Measurements from ENCODE around the gene PPP1R13L. TPM values are rescaled to one million over a fixed set of nuclear protein-coding genes. Genes with fewer than 3 reads are reported as not detected.

The PPP1R13L gene
- total RNA-seq, 4 donors from 2014 or later, result 4.0 to 10.7 (median 4.2) TPM

DNA sequence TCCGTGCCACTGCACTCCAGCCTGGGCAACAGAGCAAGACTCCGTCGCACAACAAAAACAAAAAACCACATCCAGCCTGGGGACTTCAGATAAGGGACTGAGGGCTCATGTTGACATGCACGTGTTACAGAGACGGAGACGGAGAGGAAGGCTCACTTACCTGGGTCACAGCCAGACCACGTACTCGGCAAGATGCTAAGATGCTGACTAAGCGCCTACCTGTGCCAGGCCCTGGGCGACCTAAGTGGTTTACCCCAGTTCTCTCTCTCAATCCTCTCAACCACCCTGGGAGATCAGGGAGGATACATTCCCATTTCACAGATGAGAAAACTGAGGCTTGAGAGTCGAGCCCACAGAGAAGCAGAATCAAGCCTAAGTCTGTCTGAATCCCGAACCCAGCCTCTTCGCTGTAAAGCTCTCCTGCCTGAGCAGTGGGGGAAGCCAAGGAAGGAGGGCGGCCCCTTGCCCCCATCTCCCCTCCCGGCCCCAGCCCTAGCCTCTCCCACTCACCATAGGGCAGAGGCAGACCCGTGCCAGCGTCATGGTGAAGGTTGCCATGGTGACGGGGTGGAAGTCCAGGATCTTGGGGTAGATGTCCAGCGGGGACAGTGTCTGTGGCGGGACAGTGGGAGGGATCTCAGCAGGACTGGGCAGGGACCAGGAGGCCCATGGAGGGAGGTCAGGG, 48.0 kb downstream of the PPP1R13L start:
- TF ChIP-seq, protein P1, sequence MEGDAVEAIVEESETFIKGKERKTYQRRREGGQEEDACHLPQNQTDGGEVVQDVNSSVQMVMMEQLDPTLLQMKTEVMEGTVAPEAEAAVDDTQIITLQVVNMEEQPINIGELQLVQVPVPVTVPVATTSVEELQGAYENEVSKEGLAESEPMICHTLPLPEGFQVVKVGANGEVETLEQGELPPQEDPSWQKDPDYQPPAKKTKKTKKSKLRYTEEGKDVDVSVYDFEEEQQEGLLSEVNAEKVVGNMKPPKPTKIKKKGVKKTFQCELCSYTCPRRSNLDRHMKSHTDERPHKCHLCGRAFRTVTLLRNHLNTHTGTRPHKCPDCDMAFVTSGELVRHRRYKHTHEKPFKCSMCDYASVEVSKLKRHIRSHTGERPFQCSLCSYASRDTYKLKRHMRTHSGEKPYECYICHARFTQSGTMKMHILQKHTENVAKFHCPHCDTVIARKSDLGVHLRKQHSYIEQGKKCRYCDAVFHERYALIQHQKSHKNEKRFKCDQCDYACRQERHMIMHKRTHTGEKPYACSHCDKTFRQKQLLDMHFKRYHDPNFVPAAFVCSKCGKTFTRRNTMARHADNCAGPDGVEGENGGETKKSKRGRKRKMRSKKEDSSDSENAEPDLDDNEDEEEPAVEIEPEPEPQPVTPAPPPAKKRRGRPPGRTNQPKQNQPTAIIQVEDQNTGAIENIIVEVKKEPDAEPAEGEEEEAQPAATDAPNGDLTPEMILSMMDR (IDR thresholded peaks at IDR 0.05; ENCODE audit: low read depth), result no peak

DNA sequence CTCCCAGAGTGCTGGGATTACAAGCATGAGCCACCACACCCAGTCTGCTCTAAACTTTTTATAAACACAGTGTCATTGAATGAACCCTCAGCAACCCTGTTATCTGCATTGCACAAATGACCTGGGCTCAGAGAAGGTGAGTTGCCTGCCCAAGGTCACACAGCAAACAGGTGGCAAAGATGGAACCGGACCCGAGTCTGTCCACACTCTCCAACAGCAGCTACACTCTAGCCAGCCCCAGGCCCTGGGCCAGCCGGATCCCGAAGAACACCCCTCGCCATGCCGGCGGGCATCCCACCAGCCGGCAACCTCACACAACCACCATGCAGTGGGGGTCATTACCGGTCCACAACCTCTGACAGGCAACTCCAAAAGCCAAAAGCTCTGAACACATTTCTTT, 49.0 kb downstream of the PPP1R13L start:
- TF ChIP-seq, protein P1 (IDR thresholded peaks at IDR 0.05; ENCODE audit: low read depth), result no peak

DNA sequence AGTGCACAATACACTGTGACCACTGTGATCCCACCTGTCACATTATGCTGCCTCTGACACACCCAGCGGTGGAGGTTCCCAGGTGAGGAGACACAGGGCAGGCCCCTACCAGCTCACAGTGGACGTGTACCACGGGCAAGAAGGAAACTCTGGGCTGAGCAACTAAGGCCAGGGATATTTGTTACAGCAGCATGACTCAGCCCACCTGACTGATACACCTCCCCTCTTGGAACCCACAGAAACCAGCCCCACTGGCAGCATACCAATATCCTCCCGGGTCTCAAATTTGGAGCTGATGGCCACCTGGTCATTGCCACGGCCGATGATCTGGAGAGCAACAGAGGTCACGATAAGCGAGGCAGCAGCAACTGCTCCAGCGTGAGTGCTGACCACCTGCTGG, 49.5 kb downstream of the PPP1R13L start:
- TF ChIP-seq, protein P1 (IDR thresholded peaks at IDR 0.05; ENCODE audit: low read depth), result no peak

DNA sequence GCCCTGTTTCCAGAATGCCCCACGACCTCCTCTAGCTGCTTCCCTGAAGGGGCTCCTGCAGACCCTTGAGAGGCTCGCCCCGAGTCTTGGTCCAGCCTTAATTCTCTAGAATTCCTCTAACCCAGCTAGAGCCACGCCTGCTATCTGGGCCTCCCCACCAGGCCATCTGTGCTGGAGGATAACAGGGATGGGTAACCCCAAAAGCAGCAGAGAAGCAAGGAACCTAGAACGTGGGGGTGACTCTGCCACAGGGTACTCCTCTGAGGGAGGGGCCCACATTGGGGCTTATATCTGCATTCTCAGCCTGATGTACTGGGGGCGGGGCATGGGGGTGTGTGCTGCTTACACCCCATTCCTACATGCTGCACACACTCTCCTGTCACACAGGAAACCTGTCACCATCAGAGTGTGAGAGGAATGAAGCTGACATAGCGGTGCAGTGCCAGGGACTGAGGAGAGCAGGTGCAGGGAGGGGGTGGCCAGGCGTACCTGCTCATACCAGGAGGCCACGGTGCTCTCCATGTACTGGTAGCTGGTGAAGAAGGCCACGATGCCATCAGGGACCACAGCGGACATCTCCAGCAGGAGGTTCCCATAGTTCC, 50.5 kb downstream of the PPP1R13L start:
- TF ChIP-seq, protein P1 (IDR thresholded peaks at IDR 0.05; ENCODE audit: low read depth), result no peak

DNA sequence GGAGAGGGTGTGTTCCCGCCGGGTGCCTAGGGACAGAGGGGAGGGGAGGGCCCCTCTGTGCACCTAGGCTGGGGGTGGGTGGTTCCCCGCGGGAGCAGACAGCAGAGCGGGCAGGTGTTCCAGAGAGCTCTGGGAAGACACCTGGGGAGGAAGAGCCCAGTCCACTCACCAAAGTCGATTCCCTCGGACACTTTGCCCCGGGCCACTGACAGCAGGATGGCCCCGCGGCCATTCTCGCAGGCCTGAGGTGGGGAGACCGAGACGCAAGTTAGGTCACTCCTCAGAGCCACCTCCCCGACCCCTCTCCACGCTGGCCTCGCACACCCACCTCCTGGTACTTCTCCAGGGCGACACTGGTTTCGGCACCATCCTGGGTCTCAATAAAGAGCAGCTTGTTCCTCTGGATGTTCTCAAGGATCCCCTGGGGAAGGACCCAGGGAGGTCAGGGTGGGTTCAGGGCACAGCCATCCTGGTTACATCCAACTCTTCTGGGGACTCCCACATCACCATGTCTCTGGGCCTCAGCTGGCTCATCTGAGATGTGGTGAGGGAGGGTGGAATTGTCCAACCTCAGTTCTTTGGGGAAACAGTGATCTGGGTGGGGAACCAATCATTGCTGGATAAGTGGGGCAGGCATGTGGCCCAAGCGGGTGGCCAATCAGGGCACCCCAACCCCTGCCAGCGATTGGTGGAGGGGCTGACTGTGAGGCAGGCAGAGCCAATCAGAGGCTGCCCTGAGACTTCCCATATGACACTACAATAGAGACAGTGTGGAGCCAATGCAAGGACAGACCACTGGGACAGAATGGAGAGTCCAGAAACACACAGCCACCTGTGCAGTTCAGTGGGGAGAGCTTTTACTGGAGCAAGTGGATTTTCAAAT, 51.7 kb downstream of the PPP1R13L start:
- TF ChIP-seq, protein P1 (IDR thresholded peaks at IDR 0.05; ENCODE audit: low read depth), result no peak

DNA sequence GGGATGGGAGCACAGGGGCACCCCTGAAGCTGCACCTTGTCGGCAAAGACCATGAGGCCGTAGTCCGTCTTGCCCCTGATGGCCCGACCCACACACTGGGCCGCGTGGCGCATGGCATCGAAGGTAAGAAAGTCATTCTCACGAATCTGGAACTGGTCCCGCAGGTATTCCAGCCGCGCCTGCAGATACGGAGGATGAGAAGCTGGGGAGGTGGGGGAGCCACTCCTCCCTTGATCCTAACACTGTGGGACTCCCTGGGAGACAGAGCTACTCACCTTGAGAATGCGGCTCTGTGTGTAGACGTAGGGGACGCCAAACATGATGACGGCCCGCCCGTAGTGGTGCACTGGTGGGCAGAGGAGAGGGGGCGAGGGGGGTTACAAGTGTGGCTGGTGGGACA, 52.4 kb downstream of the PPP1R13L start:
- TF ChIP-seq, protein P1 (IDR thresholded peaks at IDR 0.05; ENCODE audit: low read depth), result no peak

DNA sequence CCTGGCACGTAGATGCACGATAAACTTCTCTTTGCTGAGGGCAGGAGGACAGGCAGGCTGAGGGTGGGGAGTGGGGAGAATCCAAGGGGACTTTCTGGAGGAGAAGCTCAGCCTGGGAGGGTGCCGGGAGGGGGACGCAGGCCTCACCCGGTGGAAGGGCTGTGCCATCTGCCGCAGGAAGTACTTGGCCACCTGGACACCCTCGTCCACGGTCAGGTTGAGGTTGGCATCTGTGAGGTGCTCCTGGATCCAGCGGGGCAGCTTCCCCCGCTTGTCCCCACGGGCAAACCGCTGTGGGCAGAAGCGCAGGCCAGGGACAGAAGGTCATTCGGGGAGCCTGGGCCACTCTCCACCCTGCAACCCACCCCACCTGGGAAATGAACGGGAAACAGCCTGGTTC, 52.8 kb downstream of the PPP1R13L start:
- TF ChIP-seq, protein P1 (IDR thresholded peaks at IDR 0.05; ENCODE audit: low read depth), result no peak

All from subcutaneous adipose tissue (tissue), 4 donors.